MM.1S (cell line): Measurements from ENCODE around the gene SYNE2.

Experiments
- CTCF ChIP-seq: fragments of 300-600 bp; sonication (generic); IDR thresholded peaks from 2 replicates; pipeline ENCODE4 v1.5.1; 2016; ENCODE audit warnings: antibody characterized with exemption, low read length, mixed read lengths
- EZH2 ChIP-seq: fragments of 300-600 bp; sonication (generic); optimal IDR thresholded peaks from 2 replicates; pipeline ENCODE3; 2017; ENCODE audit warnings: low read depth, mild to moderate bottlenecking, antibody characterized with exemption, low read length, mixed read lengths

- no peak for TF ChIP-seq CTCF
- TF ChIP-seq EZH2 = no peak
These were observed 344.1 kb downstream of the SYNE2 start for GRCh38 chr14:64196814-64197411.
